Activated naive CD8-positive, alpha-beta T cell (primary cell): ENCODE measurements around the gene C8G.

ENCODE experiments used
- H3K27ac Mint-ChIP-seq: one replicate; pipeline ENCODE4 v1.8.0; 2021; ENCODE audit warnings: mixed read lengths
- H3K27me3 Mint-ChIP-seq: one replicate; pipeline ENCODE4 v1.8.0; 2021; ENCODE audit warnings: mixed read lengths
- H3K36me3 Mint-ChIP-seq: one replicate; pipeline ENCODE4 v1.8.0; 2021; ENCODE audit warnings: mixed read lengths
- H3K4me1 Mint-ChIP-seq: one replicate; pipeline ENCODE4 v1.8.0; 2021; ENCODE audit warnings: low read depth, mixed read lengths
- H3K4me3 Mint-ChIP-seq: one replicate; pipeline ENCODE4 v1.8.0; 2021; ENCODE audit warnings: mild to moderate bottlenecking, mixed read lengths
- H3K9me3 Mint-ChIP-seq: one replicate; pipeline ENCODE4 v1.8.0; 2021; ENCODE audit warnings: low read depth, mixed read lengths

The C8G gene

GRCh38 chr9:136927343-136928271 lies 17.4 kb upstream of the C8G start:
- Mint-ChIP-seq H3K36me3 (no peaks in the 10 kb centered on the region), H3K9me3 (no peaks in the 10 kb centered on the region), H3K27me3 (no peaks in the 10 kb centered on the region), H3K27ac (no peak overlapping the region), H3K4me3 (no peak overlapping the region), H3K4me1 (peaks cover 7% of the 10 kb centered on the region)

- Mint-ChIP-seq H3K27ac (peak overlapping the region; percentile 22), H3K36me3 (no peaks in the 10 kb centered on the region), H3K9me3 (no peaks in the 10 kb centered on the region), H3K27me3 (no peaks in the 10 kb centered on the region), H3K4me3 (no peak overlapping the region), H3K4me1 (peaks cover 7% of the 10 kb centered on the region)
Observed at GRCh38 chr9:136928591-136928990, 16.5 kb upstream of the C8G start.

DNA sequence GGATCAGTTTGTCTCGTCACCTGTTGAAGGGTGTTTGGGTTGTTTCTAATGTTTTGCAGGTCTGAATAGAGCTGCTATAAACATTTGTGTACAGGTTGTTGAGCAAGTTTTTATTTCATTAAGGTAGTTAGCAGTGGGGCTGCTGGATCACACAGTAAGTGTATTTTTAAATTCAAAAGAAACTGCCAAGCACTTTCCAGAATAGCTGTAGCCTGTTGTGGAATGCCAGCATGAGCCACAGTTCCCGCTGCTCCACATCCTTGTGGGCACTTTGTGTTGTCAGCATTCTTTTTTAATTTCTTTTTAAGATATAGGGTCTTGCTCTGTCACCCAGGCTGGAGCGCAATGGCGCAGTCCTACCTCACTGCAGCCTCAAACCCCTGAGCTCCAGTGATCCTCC lies 15.0 kb upstream of the C8G start:
- Mint-ChIP-seq H3K36me3 (no peaks in the 10 kb centered on the region), H3K4me3 (no peak overlapping the region), H3K27me3 (no peaks in the 10 kb centered on the region), H3K4me1 (peaks cover 7% of the 10 kb centered on the region), H3K9me3 (no peaks in the 10 kb centered on the region), H3K27ac (no peak overlapping the region)

DNA sequence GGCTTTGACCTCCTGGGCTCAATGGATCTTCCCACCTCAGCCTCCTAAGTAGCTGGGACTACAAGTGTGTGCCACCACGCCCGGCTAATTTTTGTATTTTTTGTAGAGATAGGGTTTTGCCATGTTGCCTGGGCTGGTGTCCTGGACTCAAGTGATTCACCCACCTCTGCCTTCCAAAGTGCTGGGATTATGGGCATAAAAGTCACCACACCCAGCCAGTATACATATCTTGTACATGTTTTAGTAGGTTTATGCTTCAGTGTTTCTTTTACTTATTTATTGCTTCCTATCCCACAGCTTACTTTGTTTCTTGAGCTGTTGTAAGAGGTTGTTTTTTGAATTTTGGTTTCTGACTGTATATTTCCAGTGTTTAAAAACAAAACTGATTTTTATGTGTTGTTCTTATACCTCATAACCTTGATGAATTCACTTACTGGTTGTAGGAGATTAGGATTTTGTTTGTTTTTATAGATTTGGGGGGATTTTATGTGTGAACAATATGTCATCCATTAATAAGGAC lies 13.4 kb upstream of the C8G start:
- Mint-ChIP-seq H3K27me3 (no peaks in the 10 kb centered on the region), H3K4me3 (no peak overlapping the region), H3K4me1 (peaks cover 7% of the 10 kb centered on the region), H3K27ac (no peak overlapping the region), H3K9me3 (no peaks in the 10 kb centered on the region), H3K36me3 (no peaks in the 10 kb centered on the region)

- peaks cover 4% of the 10 kb centered on the region for H3K4me1 Mint-ChIP-seq
- no peak overlapping the region for H3K4me3 Mint-ChIP-seq
- no peaks in the 10 kb centered on the region for H3K9me3 Mint-ChIP-seq
- H3K27ac Mint-ChIP-seq = no peak overlapping the region
- H3K27me3 Mint-ChIP-seq = no peaks in the 10 kb centered on the region
- no peaks in the 10 kb centered on the region for H3K36me3 Mint-ChIP-seq
Observed at GRCh38 chr9:136934277-136934676, 10.8 kb upstream of the C8G start.

GRCh38 chr9:136935651-136936050 lies 9.4 kb upstream of the C8G start:
- Mint-ChIP-seq H3K4me3 (no peak overlapping the region), H3K9me3 (no peaks in the 10 kb centered on the region), H3K27me3 (no peaks in the 10 kb centered on the region), H3K36me3 (no peaks in the 10 kb centered on the region), H3K27ac (no peak overlapping the region), H3K4me1 (peaks cover 4% of the 10 kb centered on the region)

DNA sequence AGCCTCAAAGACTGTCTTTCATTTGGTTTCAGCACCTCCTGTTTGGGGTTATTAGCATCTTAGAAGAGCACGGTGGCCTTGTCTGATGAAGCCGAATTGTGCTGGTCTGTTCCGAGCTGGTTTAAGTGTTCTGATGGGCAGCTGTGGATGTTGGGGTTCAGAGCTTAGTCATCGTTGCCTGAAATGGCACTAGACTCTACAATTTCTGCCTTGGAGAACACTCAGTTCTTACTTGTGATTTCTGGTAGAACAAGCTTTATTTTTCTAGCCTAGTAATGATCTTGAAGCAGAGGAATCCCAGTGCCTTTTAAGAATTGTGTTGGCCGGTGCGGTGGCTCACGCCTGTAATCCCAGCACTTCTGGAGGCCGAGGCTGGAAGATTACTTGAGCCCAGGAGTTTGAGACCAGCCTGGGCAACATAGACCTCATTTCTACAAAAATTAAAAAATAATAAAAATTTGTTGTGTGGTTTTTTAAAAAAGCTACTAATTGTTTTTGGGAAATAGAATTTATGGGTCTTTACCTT lies 8.3 kb upstream of the C8G start:
- no peaks in the 10 kb centered on the region for H3K9me3 Mint-ChIP-seq
- peaks cover 4% of the 10 kb centered on the region for H3K4me1 Mint-ChIP-seq
- H3K27ac Mint-ChIP-seq = peak overlapping the region; percentile 8
- no peaks in the 10 kb centered on the region for H3K36me3 Mint-ChIP-seq
- H3K27me3 Mint-ChIP-seq = no peaks in the 10 kb centered on the region
- H3K4me3 Mint-ChIP-seq = no peak overlapping the region

DNA sequence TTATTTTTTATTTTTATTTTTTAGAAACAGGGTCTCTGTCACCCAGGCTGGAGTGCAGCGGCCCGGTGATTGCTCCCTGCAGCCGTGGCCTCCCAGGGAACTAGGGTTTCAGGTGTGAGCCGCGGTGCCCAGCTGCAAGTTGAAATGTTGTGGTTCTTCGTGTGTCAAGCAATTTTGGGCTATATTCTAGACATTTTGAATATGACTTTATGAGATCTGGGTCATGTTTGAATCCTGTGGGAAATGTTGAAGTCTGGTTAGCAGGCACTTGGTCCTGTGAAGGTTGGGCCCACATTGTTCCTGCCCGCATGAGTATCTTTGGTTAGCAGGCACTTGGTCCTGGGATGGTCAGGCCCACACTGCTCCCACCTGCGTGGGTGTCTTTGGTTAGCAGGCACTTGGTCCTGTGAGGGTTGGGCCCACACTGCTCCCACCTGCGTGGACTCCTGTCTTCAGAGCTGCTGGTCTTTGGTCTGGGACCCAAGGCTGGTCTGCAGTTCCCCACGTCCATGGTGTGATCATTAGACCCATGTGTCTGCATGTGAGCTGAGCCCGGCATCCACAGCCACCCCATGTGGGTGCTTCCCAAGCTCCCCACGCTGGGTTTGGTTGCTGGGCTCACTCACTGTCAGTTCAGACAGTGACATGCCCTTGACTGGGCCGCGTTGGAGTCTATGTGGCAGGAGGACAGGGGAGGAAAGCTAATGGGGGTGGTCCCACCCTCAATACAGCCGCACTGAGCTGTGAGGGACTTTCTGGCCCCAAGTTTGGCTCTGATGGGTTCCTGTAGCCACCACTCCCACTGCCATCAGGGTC lies 7.6 kb upstream of the C8G start:
- H3K27ac Mint-ChIP-seq = no peak overlapping the region
- H3K4me3 Mint-ChIP-seq = no peak overlapping the region
- H3K4me1 Mint-ChIP-seq = no peaks in the 10 kb centered on the region
- no peaks in the 10 kb centered on the region for H3K9me3 Mint-ChIP-seq
- H3K36me3 Mint-ChIP-seq = no peaks in the 10 kb centered on the region
- H3K27me3 Mint-ChIP-seq = no peaks in the 10 kb centered on the region

DNA sequence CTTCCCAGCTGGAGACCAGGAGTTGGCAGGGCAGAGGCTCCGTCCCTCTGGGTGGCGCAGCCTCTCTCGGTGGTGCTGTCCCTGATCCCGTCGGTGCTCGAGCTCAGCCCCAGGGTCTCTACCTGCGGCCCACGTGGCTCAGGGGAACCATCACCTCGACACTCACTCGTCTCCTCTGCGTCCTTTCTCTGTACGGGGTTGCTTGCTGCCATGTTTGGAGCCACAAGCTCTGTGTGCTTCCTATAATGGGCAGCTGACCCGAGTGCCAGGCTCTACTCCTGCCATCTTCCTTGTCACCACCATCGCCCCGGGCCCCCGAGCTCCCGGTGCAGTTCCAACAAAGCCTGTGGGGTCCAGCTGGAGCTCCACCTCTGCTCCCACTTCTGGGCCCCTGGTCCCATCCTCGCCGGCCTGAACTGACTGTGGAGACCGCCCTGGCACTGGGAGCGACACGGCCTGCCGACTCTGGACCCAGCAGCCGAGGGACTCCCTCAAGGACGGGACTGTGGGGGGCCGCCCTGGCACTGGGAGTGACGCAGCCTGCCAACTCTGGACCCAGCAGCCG lies 5.5 kb upstream of the C8G start:
- H3K27ac Mint-ChIP-seq = no peak overlapping the region
- H3K4me3 Mint-ChIP-seq = no peak overlapping the region
- H3K9me3 Mint-ChIP-seq = no peaks in the 10 kb centered on the region
- H3K4me1 Mint-ChIP-seq = no peaks in the 10 kb centered on the region
- no peaks in the 10 kb centered on the region for H3K36me3 Mint-ChIP-seq
- no peaks in the 10 kb centered on the region for H3K27me3 Mint-ChIP-seq

DNA sequence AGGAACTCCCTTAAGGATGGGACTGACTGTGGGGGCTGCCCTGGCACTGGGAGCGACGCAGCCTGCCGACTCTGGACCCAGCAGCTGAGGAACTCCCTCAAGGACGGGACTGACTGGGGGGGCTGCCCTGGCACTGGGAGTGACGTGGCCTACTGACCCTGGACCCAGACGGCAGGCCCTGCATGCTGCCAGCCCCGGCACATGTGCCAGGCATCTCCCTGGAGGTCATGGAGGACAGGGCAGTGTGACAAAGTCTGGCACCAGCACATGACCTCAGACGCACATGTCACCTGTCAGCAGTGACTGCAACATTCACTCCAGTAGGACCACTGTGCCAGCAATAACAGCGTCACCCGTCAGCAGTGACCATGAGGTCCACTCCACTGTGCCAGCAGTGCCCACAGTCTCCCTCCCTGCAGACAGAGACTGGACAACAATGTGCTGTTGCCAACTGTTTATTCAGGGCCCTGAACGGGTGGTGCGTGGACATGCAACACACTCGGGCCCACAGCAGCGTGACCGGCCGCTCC lies 5.0 kb upstream of the C8G start:
- Mint-ChIP-seq H3K36me3 (no peaks in the 10 kb centered on the region), H3K4me3 (no peak overlapping the region), H3K27me3 (no peaks in the 10 kb centered on the region), H3K27ac (no peak overlapping the region), H3K9me3 (no peaks in the 10 kb centered on the region), H3K4me1 (peaks cover 3% of the 10 kb centered on the region)

- no peaks in the 10 kb centered on the region for H3K27me3 Mint-ChIP-seq
- no peaks in the 10 kb centered on the region for H3K36me3 Mint-ChIP-seq
- no peak overlapping the region for H3K27ac Mint-ChIP-seq
- no peaks in the 10 kb centered on the region for H3K9me3 Mint-ChIP-seq
- H3K4me1 Mint-ChIP-seq = peaks cover 3% of the 10 kb centered on the region
- no peak overlapping the region for H3K4me3 Mint-ChIP-seq
Observed at GRCh38 chr9:136940526-136941230, 4.4 kb upstream of the C8G start.

GRCh38 chr9:136941231-136942111 lies 3.6 kb upstream of the C8G start:
- Mint-ChIP-seq H3K27me3 (no peaks in the 10 kb centered on the region), H3K36me3 (no peaks in the 10 kb centered on the region), H3K4me3 (no peak overlapping the region), H3K27ac (no peak overlapping the region), H3K9me3 (no peaks in the 10 kb centered on the region), H3K4me1 (peaks cover 3% of the 10 kb centered on the region)

DNA sequence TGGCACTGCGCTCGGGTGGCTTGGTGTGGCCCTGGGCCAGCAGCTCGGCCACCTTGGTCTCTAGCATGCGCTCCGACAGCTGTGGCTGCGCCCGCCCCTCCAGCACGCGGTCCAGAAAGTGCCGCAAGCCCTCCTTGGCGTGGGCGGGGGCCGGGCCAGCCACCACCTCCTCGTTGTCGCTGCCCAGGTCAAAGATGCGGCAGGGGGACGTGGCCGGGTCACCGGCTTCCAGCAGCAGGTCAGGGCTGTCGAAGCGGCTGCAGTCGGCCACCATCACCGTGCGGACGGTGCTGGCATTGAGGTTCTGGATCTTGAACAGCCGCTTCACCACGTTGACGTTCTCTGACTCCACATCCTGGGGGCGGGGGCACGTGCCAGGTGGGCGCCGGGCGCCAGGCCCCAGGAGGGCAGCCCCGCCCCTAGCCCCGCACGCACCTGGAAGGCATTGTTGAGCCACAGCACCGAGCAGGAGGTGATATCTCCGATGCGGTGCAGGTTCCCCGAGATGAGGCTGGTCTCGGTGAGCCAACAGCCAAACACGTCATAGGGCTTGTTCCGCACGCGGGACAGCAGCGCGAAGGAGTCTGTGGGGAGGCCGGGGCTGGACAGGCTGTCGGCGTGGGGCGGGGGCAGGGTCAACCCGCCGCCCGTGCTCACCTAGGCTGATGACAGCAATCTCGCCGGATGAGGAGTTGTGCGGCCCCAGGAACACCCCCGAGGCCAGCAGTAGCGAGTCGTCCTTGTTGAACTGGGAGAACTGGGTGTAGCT lies 2.7 kb upstream of the C8G start:
- peaks cover 3% of the 10 kb centered on the region for H3K4me1 Mint-ChIP-seq
- peak overlapping the region; percentile 74 for H3K4me3 Mint-ChIP-seq
- no peak overlapping the region for H3K27ac Mint-ChIP-seq
- H3K36me3 Mint-ChIP-seq = no peaks in the 10 kb centered on the region
- no peaks in the 10 kb centered on the region for H3K27me3 Mint-ChIP-seq
- H3K9me3 Mint-ChIP-seq = no peaks in the 10 kb centered on the region
